Panc1 (cell line): Measurements from ENCODE around the gene RFFL. TPM values are rescaled to one million over a fixed set of nuclear protein-coding genes. Genes with fewer than 3 reads are reported as not detected.

Source experiments
- ATAC-seq: fragments of 200-7000 bp; cut with Tn5 transposase; 2 replicates; pipeline ENCODE4 v1.9.1; 2020; ENCODE audit warnings: mild to moderate bottlenecking, moderate library complexity
- BruUV-seq: library from RNA; stranded (reverse); fragments of 400-500 nt; replicated peaks from 2 replicates; lab custom pipeline; 2021; lab: Mats Ljungman, UMichigan
- CTCF ChIA-PET: fragments of 300-600 bp; sonication (Branson Sonifier 250); formaldehyde crosslinking; loops from one replicate; lab custom pipeline; 2022; ENCODE audit warnings: antibody characterized with exemption; lab: Charles Lee
- POLR2A ChIA-PET: fragments of 300-600 bp; sonication (Branson Sonifier 250); formaldehyde crosslinking; loops from one replicate; lab custom pipeline; 2022; ENCODE audit warnings: antibody characterized with exemption; lab: Charles Lee
- DNase-seq: peaks from one replicate; pipeline ENCODE4 v3.0.0-alpha.2; 2010; ENCODE audit warnings: low read depth, low spot score
- H3K27ac ChIP-seq: 2 replicates; pipeline ENCODE4 v1.5.1; 2011; ENCODE audit warnings: mild to moderate bottlenecking, low read length, inconsistent platforms
- H3K27me3 ChIP-seq: fragments of 200-500 bp; sonication (Bioruptor generic); 2 replicates; pipeline ENCODE4 v1.6.0; 2014; ENCODE audit warnings: low read length, inconsistent platforms; ENCODE audit not compliant: control insufficient read depth, insufficient read depth
- H3K36me3 ChIP-seq: fragments of 200-500 bp; sonication (Bioruptor generic); 2 replicates; pipeline ENCODE4 v1.5.1; 2014; ENCODE audit warnings: inconsistent platforms, mild to moderate bottlenecking, low read length, moderate library complexity; ENCODE audit not compliant: control insufficient read depth, insufficient read depth
- H3K4me1 ChIP-seq: 2 replicates; pipeline ENCODE4 v1.5.1; 2011; ENCODE audit warnings: inconsistent platforms, mild to moderate bottlenecking, low read length, moderate library complexity; ENCODE audit not compliant: control insufficient read depth, insufficient read depth
- H3K4me3 ChIP-seq, 2 experiments: 2 replicates each; pipeline ENCODE4 v1.5.1; 2011 to 2012; ENCODE audit warnings: low read depth in 2 of 2, low read length in 2 of 2, mild to moderate bottlenecking in 2 of 2, inconsistent platforms in 1 of 2, moderate library complexity in 1 of 2
- H3K9me3 ChIP-seq: fragments of 200-500 bp; sonication (Bioruptor generic); 2 replicates; pipeline ENCODE4 v1.5.1; 2014; ENCODE audit warnings: low read depth, mild to moderate bottlenecking, inconsistent platforms, low read length, moderate library complexity; ENCODE audit not compliant: control insufficient read depth, insufficient read depth
- POLR2AphosphoS5 ChIP-seq: IDR thresholded peaks from 2 replicates; pipeline ENCODE4 v1.6.1; 2012; ENCODE audit warnings: mild to moderate bottlenecking, low read depth, low read length, moderate library complexity
- SIN3A ChIP-seq: IDR thresholded peaks from 2 replicates; pipeline ENCODE4 v1.6.1; 2012; ENCODE audit warnings: low read depth, mild to moderate bottlenecking, low read length, moderate library complexity, borderline replicate concordance; ENCODE audit not compliant: insufficient read depth
- TCF7L2 ChIP-seq: IDR thresholded peaks from 2 replicates; pipeline ENCODE4 v1.6.1; 2011; ENCODE audit warnings: mild to moderate bottlenecking, low read depth, low read length, inconsistent platforms
- in situ Hi-C: cut with HindIII; loops from 2 replicates; pipeline ENCODE4 v1.10.0; 2016; ENCODE audit warnings: low sequenced_read_pairs, low pct_unique_long_range_greater_than_20kb
- intact Hi-C: fragments of 100-400 bp; cut with micrococcal nuclease; formaldehyde crosslinking; loops from one replicate; pipeline ENCODE4 v1.10.0; 2022; ENCODE audit not compliant: unreplicated experiment
- total RNA-seq: library from RNA; stranded (reverse); gene quantifications from one replicate; pipeline ENCODE4 v1.2.1, GENCODE V29; 2021; ENCODE audit not compliant: unreplicated experiment
- TF ChIP-seq, protein P1 (sequence below): fragments of 450-650 bp; IDR thresholded peaks from 2 replicates; pipeline ENCODE4 v1.5.1; 2017; ENCODE audit warnings: mild to moderate bottlenecking
- TF ChIP-seq, protein P2 (sequence below), 2 experiments: IDR thresholded peaks; 2 replicates each; pipeline ENCODE4 v1.6.1; 2011 to 2012; ENCODE audit warnings: low read depth in 2 of 2, control low read depth in 1 of 2, low read length in 1 of 2, mild to moderate bottlenecking in 1 of 2, moderate library complexity in 1 of 2; ENCODE audit not compliant: insufficient read depth in 1 of 2

Gene RFFL
- total RNA-seq, 1 experiment from 2014 or later: 38.4 TPM

DNA sequence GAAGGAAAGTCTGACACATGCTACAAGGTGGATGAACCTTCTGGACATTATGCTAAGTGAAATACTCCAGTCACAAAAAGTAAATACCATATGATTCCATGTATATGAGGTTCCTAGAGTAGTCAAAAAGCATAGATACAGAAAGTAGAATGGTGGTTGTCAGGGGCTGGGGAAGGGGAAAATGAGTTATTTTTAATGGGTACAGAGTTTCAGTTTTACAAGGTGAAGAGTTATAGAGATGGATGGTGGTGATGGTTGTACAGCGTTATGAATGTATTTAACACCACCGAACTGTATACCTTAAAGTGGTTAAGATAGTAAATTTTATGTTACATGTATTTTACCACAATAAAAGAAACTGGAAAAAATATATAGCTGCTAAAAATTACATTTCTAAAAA lies 38.2 kb upstream of the RFFL start:
- CTCF ChIA-PET: interaction anchor here (1.6 kb wide), 1 partner anchor 12 kb away, joined by 6 read pairs; no protein-coding TSS in a partner anchor
- in situ Hi-C loops: no loop called here
- DNase-seq (no peak), ATAC-seq (no peak)
- Histone ChIP-seq H3K4me3 (no peak overlapping the region), H3K9me3 (no peaks in the 10 kb centered on the region), H3K27ac (no peak overlapping the region), H3K27me3 (no peaks in the 10 kb centered on the region), H3K36me3 (no peaks in the 10 kb centered on the region), H3K4me1 (no peaks in the 10 kb centered on the region)
- POLR2A ChIA-PET: interaction anchor here (0.5 kb wide), 1 partner anchor 94 kb away, joined by 3 read pairs; no protein-coding TSS in a partner anchor
- intact Hi-C loops: no loop called here
- no TSS peak for BruUV-seq
- no peak for TF ChIP-seq TCF7L2
- TF ChIP-seq SIN3A: no peak
- TF ChIP-seq, protein P1, sequence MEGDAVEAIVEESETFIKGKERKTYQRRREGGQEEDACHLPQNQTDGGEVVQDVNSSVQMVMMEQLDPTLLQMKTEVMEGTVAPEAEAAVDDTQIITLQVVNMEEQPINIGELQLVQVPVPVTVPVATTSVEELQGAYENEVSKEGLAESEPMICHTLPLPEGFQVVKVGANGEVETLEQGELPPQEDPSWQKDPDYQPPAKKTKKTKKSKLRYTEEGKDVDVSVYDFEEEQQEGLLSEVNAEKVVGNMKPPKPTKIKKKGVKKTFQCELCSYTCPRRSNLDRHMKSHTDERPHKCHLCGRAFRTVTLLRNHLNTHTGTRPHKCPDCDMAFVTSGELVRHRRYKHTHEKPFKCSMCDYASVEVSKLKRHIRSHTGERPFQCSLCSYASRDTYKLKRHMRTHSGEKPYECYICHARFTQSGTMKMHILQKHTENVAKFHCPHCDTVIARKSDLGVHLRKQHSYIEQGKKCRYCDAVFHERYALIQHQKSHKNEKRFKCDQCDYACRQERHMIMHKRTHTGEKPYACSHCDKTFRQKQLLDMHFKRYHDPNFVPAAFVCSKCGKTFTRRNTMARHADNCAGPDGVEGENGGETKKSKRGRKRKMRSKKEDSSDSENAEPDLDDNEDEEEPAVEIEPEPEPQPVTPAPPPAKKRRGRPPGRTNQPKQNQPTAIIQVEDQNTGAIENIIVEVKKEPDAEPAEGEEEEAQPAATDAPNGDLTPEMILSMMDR: no peak
- TF ChIP-seq, protein P2, sequence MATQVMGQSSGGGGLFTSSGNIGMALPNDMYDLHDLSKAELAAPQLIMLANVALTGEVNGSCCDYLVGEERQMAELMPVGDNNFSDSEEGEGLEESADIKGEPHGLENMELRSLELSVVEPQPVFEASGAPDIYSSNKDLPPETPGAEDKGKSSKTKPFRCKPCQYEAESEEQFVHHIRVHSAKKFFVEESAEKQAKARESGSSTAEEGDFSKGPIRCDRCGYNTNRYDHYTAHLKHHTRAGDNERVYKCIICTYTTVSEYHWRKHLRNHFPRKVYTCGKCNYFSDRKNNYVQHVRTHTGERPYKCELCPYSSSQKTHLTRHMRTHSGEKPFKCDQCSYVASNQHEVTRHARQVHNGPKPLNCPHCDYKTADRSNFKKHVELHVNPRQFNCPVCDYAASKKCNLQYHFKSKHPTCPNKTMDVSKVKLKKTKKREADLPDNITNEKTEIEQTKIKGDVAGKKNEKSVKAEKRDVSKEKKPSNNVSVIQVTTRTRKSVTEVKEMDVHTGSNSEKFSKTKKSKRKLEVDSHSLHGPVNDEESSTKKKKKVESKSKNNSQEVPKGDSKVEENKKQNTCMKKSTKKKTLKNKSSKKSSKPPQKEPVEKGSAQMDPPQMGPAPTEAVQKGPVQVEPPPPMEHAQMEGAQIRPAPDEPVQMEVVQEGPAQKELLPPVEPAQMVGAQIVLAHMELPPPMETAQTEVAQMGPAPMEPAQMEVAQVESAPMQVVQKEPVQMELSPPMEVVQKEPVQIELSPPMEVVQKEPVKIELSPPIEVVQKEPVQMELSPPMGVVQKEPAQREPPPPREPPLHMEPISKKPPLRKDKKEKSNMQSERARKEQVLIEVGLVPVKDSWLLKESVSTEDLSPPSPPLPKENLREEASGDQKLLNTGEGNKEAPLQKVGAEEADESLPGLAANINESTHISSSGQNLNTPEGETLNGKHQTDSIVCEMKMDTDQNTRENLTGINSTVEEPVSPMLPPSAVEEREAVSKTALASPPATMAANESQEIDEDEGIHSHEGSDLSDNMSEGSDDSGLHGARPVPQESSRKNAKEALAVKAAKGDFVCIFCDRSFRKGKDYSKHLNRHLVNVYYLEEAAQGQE (IDR thresholded peaks at IDR 0.05; ENCODE audit: insufficient read depth in 1 of 2, low read depth in 2 of 2, low read length in 1 of 2): no peak
- no peak for TF ChIP-seq POLR2AphosphoS5

DNA sequence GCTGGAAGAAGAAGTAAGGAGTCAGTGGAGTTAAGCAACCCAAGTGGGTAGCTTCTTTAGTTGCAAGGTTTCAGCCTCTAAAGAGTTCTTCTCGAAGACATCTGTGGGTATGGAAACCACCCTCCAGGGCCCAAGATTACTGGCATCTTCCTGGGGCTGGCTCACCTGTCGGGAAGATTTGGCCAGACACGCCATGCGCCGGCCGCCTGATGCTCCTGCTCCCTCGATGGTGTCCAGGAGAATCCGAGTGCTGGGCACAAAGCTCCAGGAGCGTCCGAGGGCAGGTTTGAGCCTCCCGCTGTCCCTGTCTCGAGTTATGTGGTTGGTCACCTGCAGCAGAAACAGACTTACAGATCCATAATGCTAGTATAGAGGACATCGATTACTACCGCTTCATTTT lies 37.5 kb upstream of the RFFL start:
- no TSS peak for BruUV-seq
- ATAC-seq: no peak
- H3K36me3 ChIP-seq: no peaks in the 10 kb centered on the region
- intact Hi-C loops (no loop called here), in situ Hi-C loops (no loop called here)
- TF ChIP-seq TCF7L2 (no peak), SIN3A (no peak), POLR2AphosphoS5 (no peak)
- TF ChIP-seq, protein P2 (IDR thresholded peaks at IDR 0.05; ENCODE audit: insufficient read depth in 1 of 2, low read depth in 2 of 2, low read length in 1 of 2): no peak
- TF ChIP-seq, protein P1: no peak
- no peaks in the 10 kb centered on the region for H3K4me1 ChIP-seq
- H3K9me3 ChIP-seq: no peaks in the 10 kb centered on the region
- DNase-seq: no peak
- ChIA-PET POLR2A (no interaction called here), CTCF (no interaction called here)
- no peak overlapping the region for H3K27ac ChIP-seq
- H3K27me3 ChIP-seq: no peaks in the 10 kb centered on the region
- H3K4me3 ChIP-seq: no peak overlapping the region
